ENCODE measurements around the gene ZNF579.

DNA sequence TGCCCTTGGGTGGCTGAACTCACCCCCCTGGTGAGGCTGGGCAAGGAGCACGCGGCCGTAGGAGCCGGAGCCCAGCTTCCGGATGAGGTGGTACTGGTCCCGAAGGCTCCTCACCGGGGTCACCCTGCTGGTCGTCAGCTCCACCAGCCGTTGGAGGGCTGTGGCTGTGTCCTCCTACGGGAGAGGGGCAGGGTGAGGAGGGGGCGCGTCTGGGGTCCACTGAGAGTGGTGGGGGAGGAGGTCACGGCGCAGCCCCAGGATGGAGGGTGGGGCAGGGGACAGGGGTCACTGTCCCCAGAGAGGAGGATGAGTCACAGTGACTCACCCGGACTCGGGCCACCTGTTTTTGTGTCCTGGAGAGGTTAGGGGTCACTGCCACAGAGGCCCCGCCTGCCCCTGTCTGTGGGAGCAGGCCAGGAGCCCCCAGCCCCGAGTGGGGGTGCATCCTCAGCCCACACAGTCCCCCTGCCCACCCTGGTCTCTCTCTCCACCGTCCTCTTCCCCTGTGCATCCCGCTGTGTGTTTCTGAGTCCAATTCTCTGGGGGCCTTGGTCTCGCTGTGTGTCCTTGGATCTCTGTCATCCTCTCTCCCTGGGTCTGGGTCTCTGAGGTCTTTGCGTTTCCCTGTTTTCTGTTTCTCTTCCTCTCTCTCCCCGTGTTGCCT is 35.7 kb downstream of the ZNF579 start:
- TF ChIP-seq, protein P1, sequence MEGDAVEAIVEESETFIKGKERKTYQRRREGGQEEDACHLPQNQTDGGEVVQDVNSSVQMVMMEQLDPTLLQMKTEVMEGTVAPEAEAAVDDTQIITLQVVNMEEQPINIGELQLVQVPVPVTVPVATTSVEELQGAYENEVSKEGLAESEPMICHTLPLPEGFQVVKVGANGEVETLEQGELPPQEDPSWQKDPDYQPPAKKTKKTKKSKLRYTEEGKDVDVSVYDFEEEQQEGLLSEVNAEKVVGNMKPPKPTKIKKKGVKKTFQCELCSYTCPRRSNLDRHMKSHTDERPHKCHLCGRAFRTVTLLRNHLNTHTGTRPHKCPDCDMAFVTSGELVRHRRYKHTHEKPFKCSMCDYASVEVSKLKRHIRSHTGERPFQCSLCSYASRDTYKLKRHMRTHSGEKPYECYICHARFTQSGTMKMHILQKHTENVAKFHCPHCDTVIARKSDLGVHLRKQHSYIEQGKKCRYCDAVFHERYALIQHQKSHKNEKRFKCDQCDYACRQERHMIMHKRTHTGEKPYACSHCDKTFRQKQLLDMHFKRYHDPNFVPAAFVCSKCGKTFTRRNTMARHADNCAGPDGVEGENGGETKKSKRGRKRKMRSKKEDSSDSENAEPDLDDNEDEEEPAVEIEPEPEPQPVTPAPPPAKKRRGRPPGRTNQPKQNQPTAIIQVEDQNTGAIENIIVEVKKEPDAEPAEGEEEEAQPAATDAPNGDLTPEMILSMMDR (IDR thresholded peaks at IDR 0.05; ENCODE audit: insufficient read depth, low read depth, low read length): no peak
- TF ChIP-seq EZH2 (IDR thresholded peaks at IDR 0.05; ENCODE audit: insufficient read depth, low read length): no peak

Measured in astrocyte (in vitro differentiated cells and primary cell).